Measurements from ENCODE around the gene ARHGEF40.
"Not testable (repeated sequence)": the region's sequence is repeated elsewhere in the genome, so short reads cannot be mapped to it uniquely, and the experiment has no call there.

ARHGEF40 gene

DNA sequence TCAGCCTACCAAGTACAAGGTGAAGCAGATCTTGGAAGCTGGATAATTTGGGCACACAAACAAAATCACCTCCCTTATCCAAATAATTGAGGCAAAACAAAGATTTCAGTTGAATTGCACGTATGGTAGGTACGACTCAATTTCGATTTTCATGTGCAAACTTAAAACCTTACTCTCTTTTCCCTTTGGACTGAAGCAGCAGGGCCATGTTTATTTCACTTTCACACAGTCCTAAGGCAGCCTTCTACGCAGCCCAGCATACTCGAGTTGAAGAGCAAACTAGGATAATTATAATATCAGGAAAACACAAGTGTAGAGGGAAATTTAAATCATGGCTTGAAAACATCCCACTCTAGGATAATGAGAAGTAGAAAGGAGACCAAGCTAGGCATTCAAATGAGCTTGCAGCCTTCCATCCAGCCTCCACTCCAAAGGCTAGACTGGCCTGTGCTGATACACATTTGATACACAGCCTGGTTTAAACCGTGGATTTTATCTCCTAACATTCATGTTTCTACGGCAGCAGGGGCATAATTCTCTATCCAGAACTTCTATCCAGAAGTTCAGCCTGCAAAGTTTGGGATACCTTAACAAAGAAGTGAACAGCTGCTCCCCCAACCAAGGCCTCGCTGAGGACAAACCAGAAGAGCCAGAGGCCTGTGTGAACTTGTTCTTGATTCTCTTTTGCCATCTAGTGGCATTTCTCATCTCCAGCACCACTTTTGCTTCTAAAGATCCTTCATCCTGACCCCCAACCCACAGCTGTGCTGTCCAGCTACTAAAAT is 30.3 kb upstream of the ARHGEF40 start:
- H3K4me3 ChIP-seq (replicated peaks; ENCODE audit: insufficient read depth, low read length), result no peak overlapping the region
- DNase-seq (ENCODE audit: low read depth in 1 of 2, low spot score in 1 of 2), result peak in 1 of 2 experiments; percentile 53
- H3K27me3 ChIP-seq (ENCODE audit: insufficient read depth, poor library complexity, severe bottlenecking), result no peaks in the 10 kb centered on the region
- no peak overlapping the region for H3K27ac ChIP-seq (replicated peaks)
- TF ChIP-seq, protein P1, sequence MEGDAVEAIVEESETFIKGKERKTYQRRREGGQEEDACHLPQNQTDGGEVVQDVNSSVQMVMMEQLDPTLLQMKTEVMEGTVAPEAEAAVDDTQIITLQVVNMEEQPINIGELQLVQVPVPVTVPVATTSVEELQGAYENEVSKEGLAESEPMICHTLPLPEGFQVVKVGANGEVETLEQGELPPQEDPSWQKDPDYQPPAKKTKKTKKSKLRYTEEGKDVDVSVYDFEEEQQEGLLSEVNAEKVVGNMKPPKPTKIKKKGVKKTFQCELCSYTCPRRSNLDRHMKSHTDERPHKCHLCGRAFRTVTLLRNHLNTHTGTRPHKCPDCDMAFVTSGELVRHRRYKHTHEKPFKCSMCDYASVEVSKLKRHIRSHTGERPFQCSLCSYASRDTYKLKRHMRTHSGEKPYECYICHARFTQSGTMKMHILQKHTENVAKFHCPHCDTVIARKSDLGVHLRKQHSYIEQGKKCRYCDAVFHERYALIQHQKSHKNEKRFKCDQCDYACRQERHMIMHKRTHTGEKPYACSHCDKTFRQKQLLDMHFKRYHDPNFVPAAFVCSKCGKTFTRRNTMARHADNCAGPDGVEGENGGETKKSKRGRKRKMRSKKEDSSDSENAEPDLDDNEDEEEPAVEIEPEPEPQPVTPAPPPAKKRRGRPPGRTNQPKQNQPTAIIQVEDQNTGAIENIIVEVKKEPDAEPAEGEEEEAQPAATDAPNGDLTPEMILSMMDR (IDR thresholded peaks at IDR 0.05; ENCODE audit: insufficient read depth, low read length), result peak; percentile 68
- TF ChIP-seq GABPA (IDR thresholded peaks at IDR 0.05; ENCODE audit: low read depth), result no peak

DNA sequence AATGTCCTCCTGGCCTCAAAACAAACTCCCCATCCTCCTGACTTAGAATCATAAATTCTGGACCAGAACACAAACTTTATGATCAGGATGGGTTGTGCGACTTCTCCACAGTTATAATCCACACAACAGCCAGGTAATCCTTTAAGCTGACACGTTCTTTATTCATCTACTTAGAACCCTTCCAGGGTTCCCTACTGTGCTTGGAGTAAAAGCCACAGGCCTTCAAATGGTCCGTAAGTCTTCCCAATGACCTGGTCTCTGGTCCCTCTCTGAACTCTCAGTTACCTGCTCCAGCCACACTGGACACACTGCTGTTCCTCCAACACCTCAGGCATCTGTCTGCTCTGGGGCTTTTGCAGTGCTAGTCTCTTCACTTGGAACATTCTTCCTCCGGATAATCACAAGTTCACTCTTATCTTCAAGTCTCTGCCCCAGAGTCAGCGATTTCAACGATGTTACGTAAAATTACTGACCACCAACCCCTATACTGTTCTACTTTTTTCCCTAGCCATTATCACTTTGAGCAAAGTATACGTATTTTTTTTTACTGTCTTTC is 29.7 kb upstream of the ARHGEF40 start:
- no peak overlapping the region for H3K4me3 ChIP-seq (replicated peaks; ENCODE audit: insufficient read depth, low read length)
- no peak for DNase-seq (ENCODE audit: low read depth in 1 of 2, low spot score in 1 of 2)
- no peaks in the 10 kb centered on the region for H3K27me3 ChIP-seq (ENCODE audit: insufficient read depth, poor library complexity, severe bottlenecking)
- no peak for TF ChIP-seq POLR2AphosphoS5 (IDR thresholded peaks at IDR 0.05; ENCODE audit: low read depth)
- no peak for TF ChIP-seq SPI1 (IDR thresholded peaks at IDR 0.05; ENCODE audit: borderline replicate concordance, low read depth)
- TF ChIP-seq, protein P1 (IDR thresholded peaks at IDR 0.05; ENCODE audit: insufficient read depth, low read length), result no peak
- no peak for TF ChIP-seq GABPA (IDR thresholded peaks at IDR 0.05; ENCODE audit: low read depth)
- TF ChIP-seq, protein P2, sequence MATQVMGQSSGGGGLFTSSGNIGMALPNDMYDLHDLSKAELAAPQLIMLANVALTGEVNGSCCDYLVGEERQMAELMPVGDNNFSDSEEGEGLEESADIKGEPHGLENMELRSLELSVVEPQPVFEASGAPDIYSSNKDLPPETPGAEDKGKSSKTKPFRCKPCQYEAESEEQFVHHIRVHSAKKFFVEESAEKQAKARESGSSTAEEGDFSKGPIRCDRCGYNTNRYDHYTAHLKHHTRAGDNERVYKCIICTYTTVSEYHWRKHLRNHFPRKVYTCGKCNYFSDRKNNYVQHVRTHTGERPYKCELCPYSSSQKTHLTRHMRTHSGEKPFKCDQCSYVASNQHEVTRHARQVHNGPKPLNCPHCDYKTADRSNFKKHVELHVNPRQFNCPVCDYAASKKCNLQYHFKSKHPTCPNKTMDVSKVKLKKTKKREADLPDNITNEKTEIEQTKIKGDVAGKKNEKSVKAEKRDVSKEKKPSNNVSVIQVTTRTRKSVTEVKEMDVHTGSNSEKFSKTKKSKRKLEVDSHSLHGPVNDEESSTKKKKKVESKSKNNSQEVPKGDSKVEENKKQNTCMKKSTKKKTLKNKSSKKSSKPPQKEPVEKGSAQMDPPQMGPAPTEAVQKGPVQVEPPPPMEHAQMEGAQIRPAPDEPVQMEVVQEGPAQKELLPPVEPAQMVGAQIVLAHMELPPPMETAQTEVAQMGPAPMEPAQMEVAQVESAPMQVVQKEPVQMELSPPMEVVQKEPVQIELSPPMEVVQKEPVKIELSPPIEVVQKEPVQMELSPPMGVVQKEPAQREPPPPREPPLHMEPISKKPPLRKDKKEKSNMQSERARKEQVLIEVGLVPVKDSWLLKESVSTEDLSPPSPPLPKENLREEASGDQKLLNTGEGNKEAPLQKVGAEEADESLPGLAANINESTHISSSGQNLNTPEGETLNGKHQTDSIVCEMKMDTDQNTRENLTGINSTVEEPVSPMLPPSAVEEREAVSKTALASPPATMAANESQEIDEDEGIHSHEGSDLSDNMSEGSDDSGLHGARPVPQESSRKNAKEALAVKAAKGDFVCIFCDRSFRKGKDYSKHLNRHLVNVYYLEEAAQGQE (IDR thresholded peaks at IDR 0.05; ENCODE audit: insufficient replicate concordance, low read depth), result no peak
- no peak overlapping the region for H3K27ac ChIP-seq (replicated peaks)

DNA sequence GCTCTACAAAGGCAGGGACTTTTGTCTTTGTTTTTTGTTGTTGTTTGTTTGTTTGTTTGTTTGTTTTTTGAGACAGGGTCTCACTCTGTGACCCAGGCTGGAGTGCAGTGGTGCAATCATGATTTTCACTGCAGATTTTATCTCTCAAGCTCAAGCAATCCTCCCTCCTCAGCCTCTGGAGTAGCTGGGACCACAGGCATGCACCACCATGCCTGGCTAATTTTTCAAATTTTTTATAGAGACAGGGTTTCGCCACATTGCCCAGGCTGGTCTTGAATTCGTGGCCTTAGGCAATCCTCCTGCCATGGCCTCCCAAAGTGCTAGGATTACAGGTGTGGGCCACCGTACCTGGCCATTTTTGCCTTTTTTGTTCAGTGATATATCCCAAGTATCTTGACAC is 29.2 kb upstream of the ARHGEF40 start:
- not testable (repeated sequence) for H3K4me3 ChIP-seq (replicated peaks; ENCODE audit: insufficient read depth, low read length); DNase-seq (ENCODE audit: low read depth in 1 of 2, low spot score in 1 of 2); H3K27ac ChIP-seq (replicated peaks); H3K27me3 ChIP-seq (ENCODE audit: insufficient read depth, poor library complexity, severe bottlenecking)

DNA sequence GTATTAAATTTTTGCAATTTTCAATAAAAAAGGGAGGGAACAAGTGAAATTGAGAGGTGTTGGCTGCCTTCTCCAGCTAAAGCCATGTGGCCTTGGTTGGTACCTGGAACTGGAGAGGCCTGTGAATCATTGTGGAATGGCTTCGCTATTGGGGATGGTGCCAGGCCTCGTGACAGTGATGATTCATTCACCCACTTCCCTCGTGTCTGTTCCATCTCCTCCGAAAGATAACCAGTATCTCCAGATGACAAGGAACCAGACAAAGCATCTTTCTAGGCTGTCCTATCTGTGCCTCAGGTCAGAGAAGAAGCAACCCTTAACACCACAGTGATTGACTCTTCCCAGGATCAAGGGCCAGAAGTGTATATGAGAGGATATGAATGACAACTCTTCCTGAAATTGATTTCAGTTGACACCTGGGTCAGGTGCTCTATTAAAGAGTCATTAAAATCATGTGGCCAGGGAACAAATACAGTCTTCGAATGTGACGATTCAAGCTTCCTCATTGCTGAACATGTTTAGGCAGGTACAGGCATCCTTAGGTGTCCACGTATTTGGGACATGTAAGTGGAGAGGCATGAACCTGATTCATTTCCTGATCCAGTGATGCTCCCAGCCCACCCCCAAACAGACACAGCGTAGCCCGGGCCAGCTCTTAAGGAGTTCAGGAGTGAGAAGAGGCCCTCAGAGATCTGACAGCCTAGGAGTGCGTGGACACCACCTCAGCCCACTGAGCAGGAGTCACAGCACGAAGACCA is 28.2 kb upstream of the ARHGEF40 start, which contains the start of gene RNASE7:
Gene RNASE7 (plus strand): TSS at position 687 of the 758 bp plus-strand sequence. CDS start 631 bp downstream, outside the sequence.
- no peak within 1 kb of the TSS for H3K27ac ChIP-seq (replicated peaks)
- TF ChIP-seq, protein P1 (IDR thresholded peaks at IDR 0.05; ENCODE audit: insufficient read depth, low read length), result no peak
- no peak for TF ChIP-seq GABPA (IDR thresholded peaks at IDR 0.05; ENCODE audit: low read depth)
- H3K4me3 ChIP-seq (replicated peaks; ENCODE audit: insufficient read depth, low read length), result no peak within 1 kb of the TSS
- no peaks in the 10 kb centered on the region for H3K27me3 ChIP-seq (ENCODE audit: insufficient read depth, poor library complexity, severe bottlenecking)
- no peak for DNase-seq (ENCODE audit: low read depth in 1 of 2, low spot score in 1 of 2)

DNA sequence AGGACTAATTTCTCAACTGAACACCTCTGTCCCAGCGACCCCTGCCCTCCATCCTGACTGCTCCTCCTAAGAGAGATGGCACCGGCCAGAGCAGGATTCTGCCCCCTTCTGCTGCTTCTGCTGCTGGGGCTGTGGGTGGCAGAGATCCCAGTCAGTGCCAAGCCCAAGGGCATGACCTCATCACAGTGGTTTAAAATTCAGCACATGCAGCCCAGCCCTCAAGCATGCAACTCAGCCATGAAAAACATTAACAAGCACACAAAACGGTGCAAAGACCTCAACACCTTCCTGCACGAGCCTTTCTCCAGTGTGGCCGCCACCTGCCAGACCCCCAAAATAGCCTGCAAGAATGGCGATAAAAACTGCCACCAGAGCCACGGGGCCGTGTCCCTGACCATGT is 27.2 kb upstream of the ARHGEF40 start:
- no peak overlapping the region for H3K27ac ChIP-seq (replicated peaks)
- H3K27me3 ChIP-seq (ENCODE audit: insufficient read depth, poor library complexity, severe bottlenecking), result no peaks in the 10 kb centered on the region
- no peak for TF ChIP-seq SPI1 (IDR thresholded peaks at IDR 0.05; ENCODE audit: borderline replicate concordance, low read depth)
- TF ChIP-seq, protein P1 (IDR thresholded peaks at IDR 0.05; ENCODE audit: insufficient read depth, low read length), result no peak
- no peak for TF ChIP-seq GABPA (IDR thresholded peaks at IDR 0.05; ENCODE audit: low read depth)
- no peak for TF ChIP-seq POLR2AphosphoS5 (IDR thresholded peaks at IDR 0.05; ENCODE audit: low read depth)
- TF ChIP-seq, protein P2 (IDR thresholded peaks at IDR 0.05; ENCODE audit: insufficient replicate concordance, low read depth), result no peak
- no peak for DNase-seq (ENCODE audit: low read depth in 1 of 2, low spot score in 1 of 2)
- no peak overlapping the region for H3K4me3 ChIP-seq (replicated peaks; ENCODE audit: insufficient read depth, low read length)

Data from HL-60 (cell line).